Transverse colon (tissue), 3 donors: ENCODE data around the gene RNF225.

Source experiments
- CTCF ChIP-seq, 5 experiments: fragments of 200-600 bp in 3 of 5; fragments of 450-650 bp in 2 of 5; sonication (generic) in 3 of 5; IDR thresholded peaks; 1 replicate in 2 of 5; 2 replicates in 3 of 5; pipeline ENCODE4 v1.5.1; 2016 to 2017; ENCODE audit warnings: antibody characterized with exemption in 5 of 5, inconsistent platforms in 3 of 5, mild to moderate bottlenecking in 2 of 5, moderate library complexity in 1 of 5
- EP300 ChIP-seq: sonication (generic); formaldehyde crosslinking; IDR thresholded peaks from one replicate; pipeline ENCODE4 v1.6.1; 2017; ENCODE audit warnings: antibody characterized with exemption, low read depth

GRCh38 chr19:58429745-58430144 lies 34.3 kb downstream of the RNF225 start:
- TF ChIP-seq EP300 (no peak), CTCF (IDR thresholded peaks at IDR 0.05) (no peak)
